Endothelial cell of umbilical vein (primary cell): ENCODE results near the gene TOMM34. TPM values are rescaled to one million over a fixed set of nuclear protein-coding genes. Genes with fewer than 3 reads are reported as not detected.
A peak's percentile ranks its signal among the peaks of the same experiment; 100 is the strongest.

Source experiments
- BruUV-seq: library from RNA; stranded (reverse); fragments of 400-500 nt; replicated peaks from 2 replicates; lab custom pipeline; 2021; lab: Mats Ljungman, UMichigan
- CTCF ChIA-PET: fragments of 300-600, 350-600 bp; sonication (Branson Sonifier 250); formaldehyde crosslinking; loops from one replicate; lab custom pipeline; 2021; ENCODE audit warnings: antibody characterized with exemption, inconsistent platforms; lab: Charles Lee
- POLR2A ChIA-PET: fragments of 300-600, 350-600 bp; sonication (Branson Sonifier 250); formaldehyde crosslinking; loops from one replicate; lab custom pipeline; 2021; ENCODE audit warnings: antibody characterized with exemption, inconsistent platforms; lab: Charles Lee
- DNase-seq: peaks from one replicate; pipeline ENCODE4 v3.0.0-alpha.2; 2011; ENCODE audit warnings: low read depth, low spot score
- FAIRE-seq: peaks from 2 replicates; lab custom pipeline; 2011; peaks lifted over from hg19 to GRCh38; lab: Jason Lieb, UNC
- H2AFZ ChIP-seq: 2 replicates; pipeline ENCODE4 v1.6.0; 2012; ENCODE audit warnings: low read depth, low read length, control low read depth, inconsistent platforms
- H3K27ac ChIP-seq: 2 replicates; pipeline ENCODE4 v1.5.1; 2011; ENCODE audit warnings: low read depth, mild to moderate bottlenecking, control low read depth, low read length, moderate library complexity; ENCODE audit not compliant: insufficient read depth
- H3K27me3 ChIP-seq, 2 experiments: 2 replicates each; pipeline versions ENCODE4 v1.6.0 to v1.6.1; 2011; ENCODE audit warnings: low read length in 2 of 2, mixed read lengths in 1 of 2; ENCODE audit not compliant: control insufficient read depth in 2 of 2, insufficient read depth in 2 of 2
- H3K36me3 ChIP-seq, 2 experiments: 2 replicates in 1 of 2; 3 replicates in 1 of 2; pipeline ENCODE4 v1.5.1; 2011; ENCODE audit warnings: low read length in 2 of 2, mild to moderate bottlenecking in 1 of 2, moderate library complexity in 1 of 2; ENCODE audit not compliant: control insufficient read depth in 2 of 2, insufficient read depth in 2 of 2; ENCODE audit errors: extremely low read depth in 1 of 2
- H3K4me1 ChIP-seq: 3 replicates; pipeline ENCODE4 v1.5.1; 2011; ENCODE audit warnings: mild to moderate bottlenecking, low read length; ENCODE audit not compliant: control insufficient read depth, insufficient read depth; ENCODE audit errors: extremely low read depth
- H3K4me2 ChIP-seq: 2 replicates; pipeline ENCODE4 v1.6.1; 2011; ENCODE audit warnings: low read length, control low read depth, mixed read lengths; ENCODE audit not compliant: insufficient read depth
- H3K4me3 ChIP-seq, 3 experiments: fragments of 200-600 bp in 1 of 3; sonication (generic), shearing (Covaris generic) in 1 of 3; replicated peaks in 1 of 3; 2 replicates each; pipeline ENCODE4 v1.5.1; 2011 to 2016; ENCODE audit warnings: control low read depth in 3 of 3, low read length in 3 of 3, mild to moderate bottlenecking in 2 of 3, inconsistent platforms in 1 of 3, low read depth in 1 of 3, moderate library complexity in 1 of 3; ENCODE audit not compliant: insufficient read depth in 1 of 3
- H3K79me2 ChIP-seq: 2 replicates; pipeline ENCODE4 v1.6.0; 2012; ENCODE audit warnings: low read length, inconsistent platforms; ENCODE audit not compliant: control insufficient read depth, insufficient read depth
- H3K9ac ChIP-seq: replicated peaks from 2 replicates; pipeline ENCODE3; 2011; ENCODE audit warnings: low read length, control low read depth; ENCODE audit not compliant: insufficient read depth; ENCODE audit errors: extremely low read depth
- H3K9me1 ChIP-seq: replicated peaks from 3 replicates; pipeline ENCODE4 v1.6.0; 2011; ENCODE audit warnings: mild to moderate bottlenecking, low read length; ENCODE audit not compliant: control insufficient read depth, insufficient read depth; ENCODE audit errors: extremely low read depth
- H3K9me3 ChIP-seq: replicated peaks from 2 replicates; pipeline ENCODE4 v1.5.1; 2012; ENCODE audit warnings: low read length, inconsistent platforms; ENCODE audit not compliant: control insufficient read depth, insufficient read depth
- H4K20me1 ChIP-seq: replicated peaks from 2 replicates; pipeline ENCODE3; 2011; ENCODE audit warnings: mild to moderate bottlenecking, low read length; ENCODE audit not compliant: control insufficient read depth, insufficient read depth; ENCODE audit errors: extremely low read depth
- EZH2 ChIP-seq: IDR thresholded peaks from 2 replicates; pipeline ENCODE4 v1.6.1; 2012; ENCODE audit warnings: borderline replicate concordance, low read depth, mild to moderate bottlenecking, moderate library complexity, low read length, inconsistent platforms; ENCODE audit not compliant: severe bottlenecking
- FOS ChIP-seq: IDR thresholded peaks from 2 replicates; pipeline ENCODE4 v1.6.1; 2011; ENCODE audit warnings: mild to moderate bottlenecking, low read length, moderate library complexity, borderline replicate concordance; ENCODE audit not compliant: insufficient read depth
- GATA2 ChIP-seq: IDR thresholded peaks from 2 replicates; pipeline ENCODE4 v1.7.0; 2011; ENCODE audit warnings: low read depth, mild to moderate bottlenecking, moderate library complexity, mixed read lengths, low read length; ENCODE audit not compliant: insufficient read length, insufficient read depth
- JUN ChIP-seq: IDR thresholded peaks from 2 replicates; pipeline ENCODE4 v1.6.1; 2011; ENCODE audit warnings: borderline replicate concordance, low read depth; ENCODE audit not compliant: insufficient read length, insufficient read depth
- MYC ChIP-seq: IDR thresholded peaks from one replicate; pipeline ENCODE4 v1.6.1; 2011; ENCODE audit warnings: mild to moderate bottlenecking, low read depth, low read length
- POLR2A ChIP-seq: IDR thresholded peaks from 2 replicates; pipeline ENCODE4 v1.6.1; 2012; ENCODE audit warnings: low read depth, mild to moderate bottlenecking, control low read depth, low read length
- dilution Hi-C: fragments of 300-500 bp; cut with MboI; formaldehyde crosslinking; loops from one replicate; pipeline ENCODE4 v1.15.0; 2019; ENCODE audit warnings: low sequenced_read_pairs; ENCODE audit not compliant: extremely low pct_ligation_motif_present
- intact Hi-C: fragments of 100-400 bp; cut with micrococcal nuclease; formaldehyde crosslinking; loops from one replicate; pipeline ENCODE4 v1.10.0; 2022
- polyA plus RNA-seq, 4 experiments: library from polyadenylated mRNA; depleted of rRNA in 3 of 4; stranded (reverse) in 3 of 4; unstranded in 1 of 4; fragments of >200 nt; gene quantifications; 2 replicates each; pipeline versions ENCODE4 v1.2.1 to v1.2.3, GENCODE V29; 2011 to 2012; ENCODE audit warnings: missing spikeins in 1 of 4
- total RNA-seq: library from RNA; stranded (reverse); gene quantifications from 2 replicates; pipeline ENCODE4 v1.2.3, GENCODE V29; 2021
- TF ChIP-seq, protein P1 (sequence below), 2 donors: IDR thresholded peaks; 1 replicate in 1 of 2; 2 replicates in 1 of 2; pipeline ENCODE4 v1.5.1; 2011; ENCODE audit warnings: low read length in 2 of 2, mild to moderate bottlenecking in 2 of 2, moderate library complexity in 2 of 2, control low read depth in 1 of 2, inconsistent platforms in 1 of 2, low read depth in 1 of 2; ENCODE audit not compliant: insufficient read depth in 1 of 2; ENCODE audit errors: extremely low read depth in 1 of 2
- TF ChIP-seq, protein P2 (sequence below): IDR thresholded peaks from 2 replicates; pipeline ENCODE4 v1.6.1; 2011; ENCODE audit not compliant: insufficient read depth, insufficient read length

Gene TOMM34
- total and polyA plus RNA-seq, 2 donors (not counting 3 experiments of a cell fraction or from before 2014, with no cell fraction given) = 36.3 to 44.2 TPM

DNA sequence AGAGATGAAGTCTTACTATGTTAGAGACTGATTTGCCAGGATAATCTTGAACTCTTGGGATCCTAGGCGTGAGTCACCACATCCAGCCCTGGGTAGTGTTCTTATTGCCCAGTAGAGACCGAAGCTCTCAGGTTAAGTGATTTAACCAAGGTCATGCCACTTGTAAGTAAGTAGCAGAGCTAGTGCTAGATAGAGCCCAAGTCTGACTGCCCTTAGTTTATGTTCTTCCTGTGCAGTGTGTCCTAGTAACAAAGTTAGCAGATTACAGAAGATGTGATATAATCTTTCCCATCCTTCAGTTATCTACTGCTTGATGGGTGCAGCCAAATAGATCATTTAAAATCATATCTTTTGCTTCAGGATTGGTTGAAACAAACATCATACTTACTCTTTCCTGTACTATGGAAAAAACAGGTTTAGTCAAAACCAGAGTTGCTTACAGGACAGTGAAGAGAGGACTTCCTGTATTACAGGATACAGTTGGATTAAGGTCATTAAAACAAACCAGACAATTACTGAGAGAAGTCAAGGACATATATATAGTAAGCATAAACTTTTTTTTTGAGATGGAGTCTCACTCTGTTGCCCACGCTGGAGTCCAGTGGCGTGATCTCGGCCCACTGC is 59.9 kb downstream of the TOMM34 start:
- H3K36me3 ChIP-seq = peaks cover 17 to 20% of the 10 kb centered on the region in 2 experiments
- H3K9me3 ChIP-seq = no peaks in the 10 kb centered on the region
- TF ChIP-seq JUN (no peak), FOS (no peak)
- TF ChIP-seq, protein P1, sequence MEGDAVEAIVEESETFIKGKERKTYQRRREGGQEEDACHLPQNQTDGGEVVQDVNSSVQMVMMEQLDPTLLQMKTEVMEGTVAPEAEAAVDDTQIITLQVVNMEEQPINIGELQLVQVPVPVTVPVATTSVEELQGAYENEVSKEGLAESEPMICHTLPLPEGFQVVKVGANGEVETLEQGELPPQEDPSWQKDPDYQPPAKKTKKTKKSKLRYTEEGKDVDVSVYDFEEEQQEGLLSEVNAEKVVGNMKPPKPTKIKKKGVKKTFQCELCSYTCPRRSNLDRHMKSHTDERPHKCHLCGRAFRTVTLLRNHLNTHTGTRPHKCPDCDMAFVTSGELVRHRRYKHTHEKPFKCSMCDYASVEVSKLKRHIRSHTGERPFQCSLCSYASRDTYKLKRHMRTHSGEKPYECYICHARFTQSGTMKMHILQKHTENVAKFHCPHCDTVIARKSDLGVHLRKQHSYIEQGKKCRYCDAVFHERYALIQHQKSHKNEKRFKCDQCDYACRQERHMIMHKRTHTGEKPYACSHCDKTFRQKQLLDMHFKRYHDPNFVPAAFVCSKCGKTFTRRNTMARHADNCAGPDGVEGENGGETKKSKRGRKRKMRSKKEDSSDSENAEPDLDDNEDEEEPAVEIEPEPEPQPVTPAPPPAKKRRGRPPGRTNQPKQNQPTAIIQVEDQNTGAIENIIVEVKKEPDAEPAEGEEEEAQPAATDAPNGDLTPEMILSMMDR (IDR thresholded peaks at IDR 0.05; ENCODE audit: extremely low read depth in 1 of 2, insufficient read depth in 1 of 2, low read depth in 1 of 2, low read length in 2 of 2) = no peak
- FAIRE-seq (no peak), DNase-seq (peak; percentile 25)
- H3K79me2 ChIP-seq = peaks cover 81% of the 10 kb centered on the region
- no peak overlapping the region for H3K27ac ChIP-seq
- dilution Hi-C loops = no loop called here
- POLR2A ChIA-PET = interaction anchor here (1.1 kb wide), 1 partner anchor 12 kb away, joined by 3 read pairs; no protein-coding TSS in a partner anchor
- H3K4me1 ChIP-seq = peaks cover 12% of the 10 kb centered on the region
- peaks cover 28% of the 10 kb centered on the region for H4K20me1 ChIP-seq
- H3K4me2 ChIP-seq = peak overlapping the region; percentile 6
- H3K4me3 ChIP-seq = no peak overlapping the region
- H3K27me3 ChIP-seq = no peaks in the 10 kb centered on the region
- no TSS peak for BruUV-seq
- intact Hi-C loops = loop anchor here (2.0 kb wide), 1 partner anchor 14 kb away; no protein-coding TSS in a partner anchor
- no peak overlapping the region for H2AFZ ChIP-seq
- no peak overlapping the region for H3K9ac ChIP-seq
- H3K9me1 ChIP-seq = no peaks in the 10 kb centered on the region
- CTCF ChIA-PET = interaction anchor here (1.0 kb wide), 1 partner anchor 15 kb away, joined by 3 read pairs; the partner anchor contains the start of gene YWHAB

DNA sequence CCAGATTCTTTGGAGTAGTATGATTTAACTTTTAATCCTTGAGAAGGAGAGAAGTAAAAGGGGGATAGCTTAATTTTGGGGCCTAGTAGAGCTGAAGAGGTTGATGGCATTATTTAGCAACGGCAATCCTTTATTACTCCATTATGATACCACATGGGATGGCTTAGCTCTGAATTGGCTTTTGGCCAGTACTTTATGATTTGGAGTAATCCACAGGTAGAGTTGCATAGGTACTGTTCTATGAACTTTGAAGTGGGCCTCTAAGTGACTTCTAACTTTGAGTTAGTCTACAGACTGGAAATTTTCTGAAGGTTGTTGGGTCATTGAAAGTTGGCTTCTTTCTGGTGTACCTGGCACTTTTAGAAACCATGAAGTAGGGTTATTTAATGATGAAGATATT is 63.1 kb downstream of the TOMM34 start:
- FAIRE-seq (no peak), DNase-seq (no peak)
- Histone ChIP-seq H3K4me1 (peaks cover 12% of the 10 kb centered on the region), H3K4me2 (no peak overlapping the region), H3K4me3 (no peak overlapping the region), H3K9me3 (no peaks in the 10 kb centered on the region), H3K9me1 (no peaks in the 10 kb centered on the region), H3K27me3 (no peaks in the 10 kb centered on the region), H4K20me1 (peaks cover 45% of the 10 kb centered on the region), H3K79me2 (peaks cover 100% of the 10 kb centered on the region), H3K36me3 (peaks cover 2 to 8% of the 10 kb centered on the region in 2 experiments), H3K9ac (no peak overlapping the region), H2AFZ (no peak overlapping the region), H3K27ac (no peak overlapping the region)
- dilution Hi-C loops = no loop called here
- ChIA-PET CTCF (interaction anchor here (1.9 kb wide), 1 partner anchor 9 kb away, joined by 12 read pairs; no protein-coding TSS in a partner anchor), POLR2A (no interaction called here)
- intact Hi-C loops = no loop called here
- BruUV-seq = no TSS peak
- TF ChIP-seq GATA2 = no peak
- TF ChIP-seq JUN = no peak
- TF ChIP-seq, protein P1 (IDR thresholded peaks at IDR 0.05; ENCODE audit: extremely low read depth in 1 of 2, insufficient read depth in 1 of 2, low read depth in 1 of 2, low read length in 2 of 2) = no peak
- no peak for TF ChIP-seq POLR2A
- TF ChIP-seq MYC = no peak
- TF ChIP-seq, protein P2, sequence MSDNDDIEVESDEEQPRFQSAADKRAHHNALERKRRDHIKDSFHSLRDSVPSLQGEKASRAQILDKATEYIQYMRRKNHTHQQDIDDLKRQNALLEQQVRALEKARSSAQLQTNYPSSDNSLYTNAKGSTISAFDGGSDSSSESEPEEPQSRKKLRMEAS = no peak
- no peak for TF ChIP-seq EZH2
